DMS153 treated with DMSO at 0.1 percent for 48 hours (cell line): ENCODE measurements around the gene EPB41L1.

Experiments
- DNase-seq: peaks from one replicate; lab custom pipeline; 2025; ENCODE audit not compliant: unreplicated experiment; lab: John Stamatoyannopoulos, UW

Gene EPB41L1

DNA sequence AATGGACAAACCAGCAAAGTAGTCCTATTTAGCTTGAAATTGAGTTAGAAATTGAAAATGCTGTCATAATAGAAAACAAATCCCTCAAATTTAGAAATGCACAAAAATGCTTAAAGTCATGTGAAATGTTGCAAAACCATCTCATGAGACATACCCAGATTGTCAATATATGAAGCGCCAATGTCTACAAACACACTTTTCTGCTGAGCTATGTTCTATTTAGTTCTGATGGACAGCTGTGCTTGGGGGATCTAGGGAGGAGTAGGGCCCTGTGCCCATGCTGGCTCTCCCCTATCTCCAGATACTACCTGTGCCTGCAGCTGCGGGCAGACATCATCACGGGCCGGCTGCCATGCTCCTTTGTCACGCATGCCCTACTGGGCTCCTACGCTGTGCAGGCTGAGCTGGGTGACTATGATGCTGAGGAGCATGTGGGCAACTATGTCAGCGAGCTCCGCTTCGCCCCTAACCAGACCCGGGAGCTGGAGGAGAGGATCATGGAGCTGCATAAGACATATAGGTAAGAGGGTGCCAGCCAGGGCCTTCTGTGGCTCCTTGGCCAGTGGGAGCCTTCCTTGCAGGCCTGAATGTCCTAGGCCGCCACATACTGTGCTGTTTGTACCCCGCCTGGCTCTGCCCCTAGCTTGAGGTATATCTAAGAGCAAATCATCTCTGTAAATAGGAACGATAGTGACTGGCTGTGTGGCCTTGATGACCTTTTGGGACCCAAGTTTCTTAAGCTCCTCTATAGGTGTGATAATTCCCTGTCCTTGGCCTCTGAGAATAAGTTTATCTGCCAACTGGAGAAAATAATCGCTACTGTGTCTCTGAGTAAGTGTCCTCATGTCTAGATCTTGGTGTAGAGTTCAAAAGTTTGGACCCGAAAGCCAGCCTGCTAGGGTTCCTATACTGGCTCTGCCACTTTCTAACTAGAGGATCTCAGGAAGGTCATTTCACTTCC lies 30.6 kb downstream of the EPB41L1 start:
- DNase-seq: no peak

DNA sequence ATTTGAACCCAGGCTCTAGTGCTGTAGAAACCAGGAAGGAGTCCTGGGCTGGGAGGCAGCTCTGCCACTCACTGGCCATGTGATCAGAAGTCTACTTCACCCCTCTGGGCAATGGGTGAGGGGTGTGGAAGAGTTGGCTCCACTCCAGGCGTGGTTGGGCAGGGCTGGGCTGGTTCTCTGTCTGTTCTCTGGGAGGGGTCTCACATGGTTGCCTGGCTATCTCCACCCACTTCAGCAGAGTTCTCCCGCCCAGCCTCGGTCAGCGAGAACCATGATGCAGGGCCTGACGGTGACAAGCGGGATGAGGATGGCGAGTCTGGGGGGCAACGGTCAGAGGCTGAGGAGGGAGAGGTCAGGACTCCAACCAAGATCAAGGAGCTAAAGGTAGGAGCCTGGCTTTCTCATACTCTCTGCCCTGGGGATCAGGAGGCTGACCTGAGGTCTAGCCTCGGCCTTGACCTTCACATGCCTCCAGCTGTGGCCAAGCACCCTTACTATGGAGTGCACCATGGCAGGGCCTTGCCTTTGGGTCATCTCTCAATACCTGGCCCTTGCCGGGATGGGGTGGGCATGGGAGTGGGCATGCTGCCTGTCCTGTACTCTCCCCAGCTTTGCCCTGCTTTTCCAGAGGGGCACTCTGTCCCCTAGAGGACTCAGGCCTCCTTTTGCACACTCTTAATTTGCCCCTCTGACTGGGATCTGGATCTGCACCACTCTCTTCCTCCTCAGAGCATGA lies 39.6 kb downstream of the EPB41L1 start:
- no peak for DNase-seq

DNA sequence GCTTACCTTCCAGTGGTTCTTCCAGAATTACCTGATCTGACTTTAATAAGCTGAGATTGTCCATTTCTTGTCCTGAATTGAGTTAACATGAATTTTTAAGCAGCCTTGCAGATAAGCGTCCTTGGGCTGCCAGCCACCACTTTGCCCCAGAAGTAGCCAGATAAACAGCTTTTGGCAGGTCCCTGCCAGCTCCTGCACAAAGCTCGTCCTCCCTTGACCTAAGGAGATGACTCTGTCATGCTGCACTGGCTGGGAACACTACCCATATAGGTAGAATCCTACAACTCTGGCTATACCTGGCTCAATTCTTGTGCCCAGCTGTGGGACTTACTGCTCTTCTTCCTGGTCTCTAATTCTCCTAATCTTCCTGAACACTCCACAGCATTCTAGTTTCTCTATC lies 42.1 kb downstream of the EPB41L1 start:
- no peak for DNase-seq

DNA sequence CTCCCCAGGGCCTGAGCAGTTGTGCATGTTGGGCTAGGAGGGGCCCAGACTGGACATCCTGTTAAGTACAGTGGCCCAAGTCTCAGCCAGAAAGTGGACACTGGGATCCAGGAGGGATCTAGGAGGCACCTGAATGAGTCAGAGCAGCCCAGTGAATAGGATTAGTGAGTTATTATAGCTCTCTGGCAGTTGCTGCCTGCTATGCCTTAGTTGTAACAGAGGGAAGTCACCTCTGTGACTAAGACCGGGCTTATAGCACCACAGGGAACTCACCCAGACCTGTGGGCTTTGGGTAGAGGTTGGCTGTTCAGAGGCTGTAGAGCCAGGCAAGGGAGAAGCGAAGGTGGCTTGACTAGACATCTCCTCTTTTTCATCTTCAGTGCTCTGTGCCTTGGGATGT lies 42.7 kb downstream of the EPB41L1 start:
- DNase-seq: no peak

DNA sequence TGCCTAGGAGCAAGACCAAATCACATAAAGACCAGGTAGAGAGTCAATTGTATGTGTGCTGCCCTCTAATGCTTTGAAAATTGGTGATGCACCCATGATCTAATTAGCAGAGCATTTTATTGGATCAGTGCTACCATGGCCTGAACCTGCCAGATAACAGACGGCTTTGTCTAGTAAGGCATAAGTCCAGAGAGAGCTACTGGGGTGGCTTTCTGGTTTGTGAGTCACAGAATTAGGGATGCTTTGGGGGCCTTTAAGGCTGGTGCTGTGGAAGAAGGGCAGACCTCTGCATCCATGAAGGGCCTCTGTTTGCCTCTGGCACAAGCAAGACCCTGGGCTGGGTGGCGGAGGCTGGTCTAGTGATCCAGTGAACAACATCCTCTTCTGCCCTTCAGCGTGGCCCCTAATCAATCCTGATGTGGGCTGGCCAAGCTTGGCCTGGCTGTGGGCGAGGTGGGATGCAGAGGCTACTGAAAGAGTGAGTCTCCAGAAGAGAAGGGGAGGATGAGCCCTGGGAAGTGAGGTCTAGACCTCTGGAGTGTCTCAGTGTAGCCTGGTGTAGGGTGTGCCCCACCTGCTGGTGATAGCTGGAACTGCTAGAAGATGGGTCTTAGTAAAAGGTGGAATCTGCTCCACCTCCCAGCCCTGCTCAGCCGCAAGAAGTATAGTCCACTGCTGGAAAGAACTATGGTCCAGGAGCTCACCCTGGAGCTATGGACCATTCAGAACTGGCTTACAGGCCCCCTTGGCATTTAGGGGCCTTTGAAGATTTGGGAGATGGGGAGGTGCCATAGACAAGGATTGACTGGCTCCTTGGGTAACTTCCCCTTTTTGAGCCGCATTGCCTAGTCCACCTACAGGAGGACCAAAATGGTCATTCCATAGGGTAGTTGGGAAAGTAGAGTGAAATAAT lies 45.1 kb downstream of the EPB41L1 start:
- DNase-seq: peak; percentile 73

DNA sequence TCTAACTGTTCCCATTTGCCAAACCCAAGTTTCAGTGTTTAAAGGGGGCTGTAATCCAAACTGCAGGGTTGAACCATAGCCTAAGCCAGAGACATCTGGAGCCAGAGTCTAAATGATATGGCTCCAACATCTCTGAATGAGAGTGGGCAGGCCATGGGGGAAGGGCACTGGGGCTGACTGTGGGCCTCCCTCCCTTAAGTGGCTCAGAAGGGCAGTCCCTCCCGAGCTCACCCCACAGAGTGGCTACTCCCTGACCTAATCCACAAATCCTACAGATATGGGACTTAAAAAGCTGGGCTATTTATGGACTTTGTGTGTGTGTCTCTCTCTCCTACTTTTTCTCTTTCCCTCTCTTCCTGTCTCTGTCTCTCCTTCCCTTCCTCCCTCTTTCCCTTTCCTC lies 45.9 kb downstream of the EPB41L1 start:
- DNase-seq: no peak

DNA sequence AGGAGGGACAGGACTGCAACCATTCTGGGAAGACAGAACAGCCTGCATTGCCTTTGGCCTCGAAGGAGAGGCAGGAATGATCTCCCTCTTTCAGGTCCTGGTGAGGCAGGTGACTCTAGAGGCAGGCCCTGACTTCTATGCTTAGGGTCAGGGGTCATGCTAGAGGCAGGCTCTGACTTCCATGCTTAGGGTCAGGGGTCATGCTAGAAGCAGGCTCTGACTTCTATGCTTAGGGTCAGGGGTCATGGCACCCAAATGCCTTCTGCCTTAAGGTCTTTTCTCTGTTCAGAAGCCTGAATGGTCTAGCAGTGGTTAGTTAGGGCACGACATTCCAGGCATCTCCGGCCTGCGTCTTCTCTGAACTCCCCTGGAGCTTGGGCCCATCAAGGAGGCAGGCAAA lies 46.7 kb downstream of the EPB41L1 start:
- no peak for DNase-seq

DNA sequence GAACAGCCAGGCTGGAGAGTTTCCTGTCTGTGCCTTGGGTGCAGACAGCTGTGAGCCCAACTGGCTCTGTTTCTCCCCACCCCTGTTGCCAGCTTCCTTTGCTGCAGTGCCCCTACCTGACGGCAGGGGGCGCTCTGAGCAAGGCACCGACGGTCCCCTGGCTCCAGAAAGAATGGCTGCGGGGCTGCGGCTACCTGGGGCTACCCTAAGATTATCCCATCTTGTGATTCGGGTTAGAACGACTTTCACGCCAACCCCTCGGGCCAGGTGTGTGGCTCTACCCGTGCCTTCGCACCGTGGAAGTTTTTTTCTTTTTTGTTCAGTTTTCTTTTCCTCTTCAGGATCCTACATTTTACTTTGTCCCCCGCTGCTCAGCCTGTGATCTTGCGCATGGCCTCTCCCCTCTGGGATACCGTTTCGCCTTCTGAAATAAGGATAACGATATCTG lies 48.4 kb downstream of the EPB41L1 start:
- DNase-seq: peak; percentile 48

DNA sequence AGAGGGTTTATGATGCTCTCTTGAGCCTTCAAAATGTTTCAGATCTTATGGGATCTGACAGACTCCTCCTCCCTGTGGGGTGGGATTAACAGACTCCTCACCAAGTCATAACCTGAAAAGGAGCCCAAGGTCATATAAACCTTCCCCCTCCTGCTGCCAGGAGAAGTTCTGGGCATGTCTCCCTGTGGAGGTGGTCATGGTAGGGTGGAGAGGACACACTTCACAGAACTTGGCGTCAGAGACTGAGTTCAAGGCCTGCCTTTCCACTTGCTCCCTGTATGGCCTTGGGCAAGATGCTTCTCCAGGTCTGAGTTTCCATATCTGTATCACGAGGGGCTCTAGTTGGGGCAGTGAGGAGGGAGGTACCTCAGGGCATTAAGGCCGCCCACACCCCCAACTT lies 49.3 kb downstream of the EPB41L1 start:
- DNase-seq: no peak

DNA sequence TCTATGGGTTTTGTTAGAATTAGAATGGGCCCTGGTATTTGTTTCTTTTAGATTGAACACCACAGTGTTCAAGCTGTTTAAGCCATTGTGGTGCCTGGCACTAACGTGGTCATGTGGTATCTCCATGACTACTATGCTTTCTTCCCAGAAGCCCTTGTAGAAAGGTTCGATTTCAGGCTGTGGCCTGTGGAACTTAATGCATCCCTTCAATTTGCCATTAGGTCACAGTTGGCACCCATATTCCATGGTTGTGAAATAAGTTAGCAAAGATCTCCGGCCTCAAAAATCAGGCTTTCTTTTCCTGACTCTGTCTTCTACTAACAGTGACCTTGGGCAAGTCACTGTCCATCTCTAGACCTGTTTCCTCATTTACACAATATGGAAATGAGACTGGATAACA lies 50.5 kb downstream of the EPB41L1 start:
- no peak for DNase-seq

DNA sequence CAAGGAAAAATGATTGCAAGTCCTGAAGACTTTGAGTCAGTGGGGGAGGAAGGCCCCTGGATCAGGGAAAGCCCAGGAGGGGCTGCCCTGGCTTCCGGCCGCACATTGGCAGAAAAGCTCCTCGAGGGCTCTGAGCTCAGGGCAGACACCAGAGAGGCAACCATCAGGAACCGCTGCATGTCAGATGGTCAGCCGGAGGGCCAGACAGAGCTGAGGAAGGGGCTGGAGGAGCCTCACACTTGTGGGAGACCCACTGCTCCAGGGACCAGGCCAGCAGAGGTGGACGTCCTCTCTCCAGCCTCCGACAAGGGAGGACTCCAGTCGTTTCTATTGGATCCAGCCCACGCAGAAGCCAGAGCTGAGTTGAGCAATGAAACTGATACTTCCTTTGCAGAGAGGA lies 51.5 kb downstream of the EPB41L1 start:
- no peak for DNase-seq

DNA sequence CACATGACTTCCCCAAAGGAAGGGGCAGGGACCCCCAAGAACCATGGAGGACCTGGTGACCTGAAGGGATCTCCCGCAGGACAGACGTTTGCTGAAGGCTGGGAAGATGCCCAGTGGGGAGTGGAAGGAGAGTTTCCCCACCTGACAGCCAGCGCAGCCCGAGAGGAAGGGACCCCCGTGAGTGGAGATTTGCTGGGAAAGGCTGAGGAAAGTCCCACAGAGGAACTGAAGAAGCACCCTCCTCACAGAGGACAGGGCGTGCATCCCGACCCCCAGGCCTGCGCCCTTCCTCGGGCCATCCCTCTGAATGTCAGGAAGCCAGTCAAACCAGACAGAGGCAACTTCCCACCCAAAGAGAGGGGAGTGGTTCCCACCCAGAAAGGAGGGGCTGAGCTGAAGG lies 52.1 kb downstream of the EPB41L1 start:
- DNase-seq: no peak

DNA sequence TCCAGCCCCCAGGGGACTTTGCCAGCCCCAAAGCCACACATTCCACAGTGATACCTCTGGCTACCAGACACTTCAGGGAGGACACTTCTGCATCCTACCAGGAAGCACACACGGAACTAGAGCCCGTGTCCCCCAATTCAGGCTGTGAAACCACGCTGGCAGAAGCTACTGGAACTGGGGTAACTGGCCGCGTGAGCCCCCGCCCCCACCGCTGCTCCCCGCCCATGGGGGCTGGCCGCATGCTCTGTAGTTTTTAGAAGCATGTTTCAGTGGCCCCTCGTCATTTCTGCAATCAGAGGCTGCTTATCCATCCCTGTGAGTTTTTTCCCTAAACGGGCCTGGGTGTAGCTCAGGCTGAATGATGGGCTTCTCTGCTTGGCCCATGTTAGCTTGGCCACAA lies 53.1 kb downstream of the EPB41L1 start:
- no peak for DNase-seq

DNA sequence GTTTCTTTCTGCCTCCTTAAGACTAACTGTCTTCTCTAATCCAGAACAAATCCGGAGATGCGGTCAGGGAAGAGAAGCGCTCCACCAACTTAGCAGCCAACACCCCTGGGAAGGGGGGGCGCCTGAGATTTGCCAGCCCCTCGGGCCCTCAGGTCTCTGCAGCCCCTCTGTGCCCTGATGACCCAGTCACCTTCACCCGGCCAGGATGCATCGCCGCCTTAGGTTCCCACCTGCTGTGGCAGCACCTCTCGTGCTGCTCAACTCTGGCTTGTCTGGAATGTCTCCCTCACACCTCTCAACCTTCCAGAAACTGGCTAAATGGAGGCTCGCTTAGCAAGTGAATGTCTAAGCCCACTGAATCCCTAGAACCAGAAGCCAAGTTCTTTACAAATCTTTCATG lies 53.7 kb downstream of the EPB41L1 start:
- no peak for DNase-seq

DNA sequence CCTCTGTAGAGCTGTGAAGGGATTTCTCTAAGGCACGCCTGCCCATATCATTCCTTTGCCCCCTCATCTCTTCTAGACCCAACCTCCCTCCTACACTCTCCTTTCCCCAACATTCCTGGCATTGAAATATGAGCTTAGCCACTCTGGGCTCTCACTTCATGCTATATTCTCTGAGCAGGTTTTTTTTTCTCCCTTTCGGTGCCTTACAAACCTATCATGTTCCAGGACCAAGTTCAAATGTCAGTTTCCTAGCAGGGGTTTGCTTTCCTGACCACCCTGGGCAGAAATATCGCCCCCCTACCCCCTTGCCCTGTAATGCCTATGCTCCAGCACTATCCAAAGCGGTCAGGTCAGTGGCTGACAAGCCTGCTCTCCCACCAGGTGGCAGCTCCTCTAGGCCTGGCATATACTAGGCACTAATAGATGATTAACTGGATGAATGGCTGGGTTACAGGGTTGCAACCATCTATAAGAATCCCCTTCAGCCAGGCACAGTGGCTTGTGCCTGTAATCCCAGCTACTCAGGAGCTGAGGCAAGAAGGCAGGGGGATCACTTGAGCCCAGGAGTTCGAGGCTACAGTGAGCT lies 56.0 kb downstream of the EPB41L1 start:
- no peak for DNase-seq

DNA sequence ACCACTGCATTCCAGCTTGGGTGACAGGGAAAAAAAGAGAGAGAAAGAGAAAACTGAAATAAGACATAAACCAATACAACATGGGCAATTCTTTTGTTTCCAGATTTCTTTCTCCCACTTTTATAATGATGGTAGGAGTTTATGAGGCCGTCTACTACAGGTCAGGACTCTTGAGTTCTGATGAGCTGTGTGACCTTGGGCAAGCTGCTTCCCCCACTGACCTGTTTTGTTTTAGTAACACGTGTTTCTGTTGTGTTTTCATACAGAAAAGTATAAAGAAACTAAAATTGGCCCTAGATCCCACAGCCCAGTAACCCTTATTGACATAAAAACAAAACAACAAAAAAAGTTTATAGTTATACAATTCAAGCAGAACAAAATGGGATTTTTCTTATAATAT lies 58.8 kb downstream of the EPB41L1 start:
- DNase-seq: no peak

DNA sequence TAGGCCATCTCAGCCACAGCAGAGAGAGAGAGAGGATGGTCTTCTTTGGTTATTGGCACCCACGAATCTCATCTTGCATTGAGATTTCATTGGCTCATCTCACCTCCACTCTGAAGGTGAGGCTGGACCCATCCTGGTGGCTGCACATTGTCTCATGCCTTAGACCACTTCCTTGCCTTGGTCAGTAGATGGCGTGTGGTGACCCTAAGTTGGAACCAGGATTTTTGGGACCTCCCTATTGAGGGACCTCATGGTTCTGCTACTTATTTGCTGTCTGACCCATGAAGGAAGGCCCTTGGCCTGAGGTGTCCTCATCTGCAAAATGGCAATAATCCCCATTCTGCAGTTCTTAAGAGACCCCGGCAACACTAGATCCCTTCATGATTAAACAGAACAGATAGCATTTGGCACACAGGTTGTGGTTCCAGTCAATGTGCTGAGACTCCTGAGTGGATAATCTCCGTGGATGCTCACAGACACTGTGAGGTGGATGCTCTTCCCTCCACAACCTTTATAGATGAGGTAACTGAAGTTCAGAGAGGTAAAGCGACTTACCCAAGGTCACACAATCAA lies 60.2 kb downstream of the EPB41L1 start:
- DNase-seq: no peak

DNA sequence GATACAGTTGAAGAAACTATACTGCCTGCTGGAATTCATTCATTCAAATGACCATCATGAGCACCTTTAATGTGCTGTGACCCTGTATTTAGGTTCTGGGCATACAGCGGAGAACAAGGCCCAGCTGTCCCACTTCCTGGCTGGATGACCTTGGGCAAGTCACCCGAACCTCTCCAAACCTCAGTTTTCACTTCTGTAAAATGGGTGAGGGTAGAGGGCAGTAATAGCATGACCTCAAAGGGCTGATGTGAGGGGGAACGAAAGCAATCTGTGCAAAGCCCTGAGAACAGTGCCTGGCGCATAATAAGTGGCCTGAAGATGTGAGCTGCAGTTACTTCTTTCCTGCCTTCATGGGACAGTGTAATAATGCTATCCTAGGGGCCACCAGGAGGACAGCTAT lies 61.2 kb downstream of the EPB41L1 start:
- DNase-seq: no peak

DNA sequence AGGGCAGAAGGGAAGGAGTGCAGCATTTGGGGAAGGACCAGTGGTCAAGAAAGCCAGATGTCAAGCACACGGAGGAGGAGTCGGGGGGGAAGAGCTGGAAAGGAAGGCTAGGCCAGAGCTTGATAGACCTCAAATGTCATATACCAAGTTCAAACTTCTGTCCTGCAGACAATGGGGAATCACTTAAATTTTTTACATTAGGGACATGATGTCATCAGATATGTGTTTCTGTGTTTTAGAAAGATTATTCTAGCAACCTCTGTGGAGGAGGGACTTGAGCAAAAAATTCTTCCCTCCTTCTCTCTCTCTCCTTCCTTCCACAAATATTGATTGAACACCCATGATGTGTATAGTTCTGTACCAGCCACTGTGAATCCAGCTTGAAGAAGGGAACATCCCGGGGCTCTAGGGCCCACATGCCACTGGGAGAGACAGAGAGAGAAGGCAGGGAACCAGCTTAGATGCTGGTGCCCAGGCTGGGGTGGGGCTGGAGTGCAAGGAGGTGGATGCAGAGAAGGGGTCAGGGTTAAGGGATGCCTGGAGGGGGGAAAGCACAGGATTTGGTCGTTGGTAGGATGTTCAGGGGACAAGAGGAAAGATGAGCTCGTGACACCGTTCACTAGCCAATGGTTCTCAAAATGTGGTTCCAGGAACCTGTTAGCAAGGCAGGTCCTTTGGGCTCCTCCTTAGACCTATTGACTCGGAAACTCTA lies 61.9 kb downstream of the EPB41L1 start:
- no peak for DNase-seq

DNA sequence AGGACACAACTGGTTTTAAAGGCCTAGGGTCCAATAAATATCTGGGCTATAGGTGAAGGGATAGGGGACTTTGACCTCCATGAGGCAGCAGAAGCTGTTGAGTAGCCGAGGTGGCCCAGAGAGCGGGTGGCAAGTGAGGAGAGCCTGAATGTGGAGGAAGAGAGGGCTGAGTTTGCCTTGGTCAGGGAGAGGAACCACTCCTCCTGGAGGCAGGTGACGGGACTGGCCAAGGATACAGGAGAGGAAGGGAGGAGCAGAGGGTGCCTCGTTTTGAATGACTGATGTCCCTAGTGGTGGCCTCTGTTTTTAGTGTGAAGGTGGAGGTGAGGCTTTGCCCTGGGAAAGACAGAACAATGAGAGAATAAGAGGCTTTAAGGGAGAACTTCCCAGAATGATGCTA lies 62.7 kb downstream of the EPB41L1 start:
- DNase-seq: no peak
